ENCODE data around the gene ZNF133.
"Not testable (repeated sequence)": the region's sequence is repeated elsewhere in the genome, so short reads cannot be mapped to it uniquely, and the experiment has no call there.

Gene ZNF133

GRCh38 chr20:18287915-18288748, at the start of gene ZNF133:
Gene ZNF133, plus strand, starts transcription at chr20:18288527. Its CDS starts 17,160 bp downstream, at chr20:18305687.
- DNase-seq (ENCODE audit: low spot score) = peak; percentile 97

- no peak for DNase-seq (ENCODE audit: low spot score)
These were observed 47.3 kb upstream of the ZNF133 start for GRCh38 chr20:18240997-18241396.

GRCh38 chr20:18243802-18244201, 44.5 kb upstream of the ZNF133 start:
- DNase-seq (ENCODE audit: low spot score) = no peak

GRCh38 chr20:18248545-18248944, 39.8 kb upstream of the ZNF133 start:
- DNase-seq (ENCODE audit: low spot score) = not testable (repeated sequence)

GRCh38 chr20:18250217-18250616, 38.1 kb upstream of the ZNF133 start:
- DNase-seq (ENCODE audit: low spot score) = no peak

GRCh38 chr20:18252597-18253451, 35.5 kb upstream of the ZNF133 start:
- DNase-seq (ENCODE audit: low spot score) = no peak

GRCh38 chr20:18254615-18255014, 33.7 kb upstream of the ZNF133 start:
- no peak for DNase-seq (ENCODE audit: low spot score)

GRCh38 chr20:18255526-18255925, 32.8 kb upstream of the ZNF133 start:
- DNase-seq (ENCODE audit: low spot score) = no peak

GRCh38 chr20:18256440-18257090, 31.8 kb upstream of the ZNF133 start:
- DNase-seq (ENCODE audit: low spot score) = no peak

- no peak for DNase-seq (ENCODE audit: low spot score)
These were observed 30.0 kb upstream of the ZNF133 start for GRCh38 chr20:18258126-18258860.

GRCh38 chr20:18259730-18260129, 28.6 kb upstream of the ZNF133 start:
- DNase-seq (ENCODE audit: low spot score) = no peak

- no peak for DNase-seq (ENCODE audit: low spot score)
These were observed 24.6 kb upstream of the ZNF133 start for GRCh38 chr20:18263723-18264122.

- no peak for DNase-seq (ENCODE audit: low spot score)
These were observed 22.9 kb upstream of the ZNF133 start for GRCh38 chr20:18265441-18265840.

- DNase-seq (ENCODE audit: low spot score) = no peak
These were observed 22.0 kb upstream of the ZNF133 start for GRCh38 chr20:18266282-18266681.

GRCh38 chr20:18267815-18268214, 20.5 kb upstream of the ZNF133 start:
- DNase-seq (ENCODE audit: low spot score) = no peak

- DNase-seq (ENCODE audit: low spot score) = no peak
These were observed 17.2 kb upstream of the ZNF133 start for GRCh38 chr20:18271160-18271559.

- DNase-seq (ENCODE audit: low spot score) = peak; percentile 47
These were observed 15.9 kb upstream of the ZNF133 start for GRCh38 chr20:18272451-18272850.

- no peak for DNase-seq (ENCODE audit: low spot score)
These were observed 14.6 kb upstream of the ZNF133 start for GRCh38 chr20:18273738-18274137.

GRCh38 chr20:18275960-18276359, 12.4 kb upstream of the ZNF133 start:
- not testable (repeated sequence) for DNase-seq (ENCODE audit: low spot score)

- peak; percentile 83 for DNase-seq (ENCODE audit: low spot score)
These were observed 11.5 kb upstream of the ZNF133 start for GRCh38 chr20:18276821-18277220.

GRCh38 chr20:18279242-18279641, 9.1 kb upstream of the ZNF133 start:
- no peak for DNase-seq (ENCODE audit: low spot score)
